ENCODE results near the gene PCDH9.
"Not testable (repeated sequence)": the region's sequence is repeated elsewhere in the genome, so short reads cannot be mapped to it uniquely, and the experiment has no call there.

DNA sequence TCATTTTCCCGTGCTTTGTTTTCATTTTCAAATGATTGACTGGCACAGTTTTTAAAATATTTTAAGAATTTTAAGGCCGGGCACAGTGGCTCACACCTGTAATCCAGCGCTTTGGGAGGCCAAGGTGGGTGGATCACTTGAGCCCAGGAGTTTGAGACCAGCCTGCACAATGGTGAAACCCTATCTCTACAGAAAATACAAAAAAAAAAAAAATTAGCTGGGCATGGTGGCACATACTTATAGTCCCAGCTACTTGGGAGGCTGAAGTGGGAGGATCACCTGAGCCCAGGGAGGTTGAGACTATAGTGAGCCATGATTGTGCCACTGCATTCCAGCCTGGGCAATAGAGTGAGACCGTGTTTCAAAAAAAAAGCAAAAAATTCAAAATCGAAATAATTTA is 133.2 kb downstream of the PCDH9 start:
- TF ChIP-seq, protein P1, sequence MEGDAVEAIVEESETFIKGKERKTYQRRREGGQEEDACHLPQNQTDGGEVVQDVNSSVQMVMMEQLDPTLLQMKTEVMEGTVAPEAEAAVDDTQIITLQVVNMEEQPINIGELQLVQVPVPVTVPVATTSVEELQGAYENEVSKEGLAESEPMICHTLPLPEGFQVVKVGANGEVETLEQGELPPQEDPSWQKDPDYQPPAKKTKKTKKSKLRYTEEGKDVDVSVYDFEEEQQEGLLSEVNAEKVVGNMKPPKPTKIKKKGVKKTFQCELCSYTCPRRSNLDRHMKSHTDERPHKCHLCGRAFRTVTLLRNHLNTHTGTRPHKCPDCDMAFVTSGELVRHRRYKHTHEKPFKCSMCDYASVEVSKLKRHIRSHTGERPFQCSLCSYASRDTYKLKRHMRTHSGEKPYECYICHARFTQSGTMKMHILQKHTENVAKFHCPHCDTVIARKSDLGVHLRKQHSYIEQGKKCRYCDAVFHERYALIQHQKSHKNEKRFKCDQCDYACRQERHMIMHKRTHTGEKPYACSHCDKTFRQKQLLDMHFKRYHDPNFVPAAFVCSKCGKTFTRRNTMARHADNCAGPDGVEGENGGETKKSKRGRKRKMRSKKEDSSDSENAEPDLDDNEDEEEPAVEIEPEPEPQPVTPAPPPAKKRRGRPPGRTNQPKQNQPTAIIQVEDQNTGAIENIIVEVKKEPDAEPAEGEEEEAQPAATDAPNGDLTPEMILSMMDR (IDR thresholded peaks at IDR 0.05), result not testable (repeated sequence)
- not testable (repeated sequence) for TF ChIP-seq POLR2A (IDR thresholded peaks at IDR 0.05)

Measured in right lobe of liver (tissue), 4 donors.